Psoas muscle (tissue), 8 donors: Measurements from ENCODE around the gene METTL23. TPM values are rescaled to one million over a fixed set of nuclear protein-coding genes. Genes with fewer than 3 reads are reported as not detected.
A peak's percentile ranks its signal among the peaks of the same experiment; 100 is the strongest.

Experiments
- ATAC-seq, 4 donors: fragments of 200-7000 bp; cut with Tn5 transposase; one replicate each; pipeline ENCODE4 v1.9.1; 2020; ENCODE audit warnings: moderate library complexity in 3 of 4, mild to moderate bottlenecking in 2 of 4
- DNase-seq, 2 donors: peaks; one replicate each; pipeline ENCODE4 v3.0.0-alpha.2; 2020
- H3K27ac ChIP-seq: fragments of 200-600 bp; one replicate; pipeline ENCODE4 v1.8.0; 2022
- H3K27me3 ChIP-seq, 3 donors: fragments of 200-600 bp in 1 of 3; one replicate each; pipeline versions ENCODE4 v1.6.1 to v1.8.0; 2013 to 2022; ENCODE audit warnings: low read length in 2 of 3, mild to moderate bottlenecking in 2 of 3, moderate library complexity in 1 of 3; ENCODE audit not compliant: insufficient read depth in 3 of 3
- H3K36me3 ChIP-seq, 2 donors: fragments of 200-600 bp in 1 of 2; one replicate each; pipeline versions ENCODE4 v1.6.1 to v1.8.0; 2013 to 2022; ENCODE audit warnings: low read depth in 1 of 2, mild to moderate bottlenecking in 1 of 2, moderate library complexity in 1 of 2; ENCODE audit not compliant: insufficient read depth in 1 of 2
- H3K4me1 ChIP-seq: fragments of 200-600 bp; one replicate; pipeline ENCODE4 v1.8.0; 2022
- H3K4me3 ChIP-seq: fragments of 200-600 bp; one replicate; pipeline ENCODE4 v1.8.0; 2022; ENCODE audit warnings: mild to moderate bottlenecking
- H3K9me3 ChIP-seq: fragments of 200-600 bp; one replicate; pipeline ENCODE4 v1.8.0; 2022
- WGBS, 3 donors: extraction: QIAGEN DNeasy Blood & Tissue Kit; methylation state at CpG; one replicate each; pipeline versions ENCODE4 v1.1.6 to v1.1.7; 2013; 5-methylcytosine and 5-hydroxymethylcytosine counted together
- intact Hi-C, 2 donors: fragments of 100-400 bp; cut with DNase I; formaldehyde crosslinking; loops; one replicate each; pipeline versions ENCODE4 v1.11.0 to v1.14.2; 2022
- polyA plus RNA-seq, 3 donors: library from polyadenylated mRNA; stranded (reverse); fragments of 200-250 nt; gene quantifications; one replicate each; pipeline ENCODE4 v1.2.3, GENCODE V29; 2013
- total RNA-seq, 4 donors: library from RNA; stranded (reverse); fragmentation: NEBNext Ultra II Directional in 2 of 4; extraction: Animal tissue kit (Norgen Biotek cat#: 25700) in 2 of 4; gene quantifications; one replicate each; pipeline versions ENCODE4 v1.2.1 to v1.2.4, GENCODE V29; 2021 to 2023
- TF ChIP-seq, protein P1 (sequence below): fragments of 200-600 bp; IDR thresholded peaks from one replicate; pipeline ENCODE4 v1.8.0; 2022; ENCODE audit warnings: antibody characterized with exemption
- donor health status: healthy with polysubstance abuse.
- donor health status: DM: no; HTN: no; CAD: no; lungs with moderate emphysema.
- donor health status: Bipolar disorder and iron deficiency.
- donor health status: healthy.
- donor health status: DM: yes; HTN: yes; CAD: no.
- donor health status: DM: no; HTN: no; CAD: no.
- donor health status: DM: no; HTN: no; CAD: no.
- donor health status: DM: yes; HTN: yes; CAD: no.

METTL23 gene
- total and polyA plus RNA-seq, 7 donors: 19.0 to 54.0 (median 27.0) TPM

DNA sequence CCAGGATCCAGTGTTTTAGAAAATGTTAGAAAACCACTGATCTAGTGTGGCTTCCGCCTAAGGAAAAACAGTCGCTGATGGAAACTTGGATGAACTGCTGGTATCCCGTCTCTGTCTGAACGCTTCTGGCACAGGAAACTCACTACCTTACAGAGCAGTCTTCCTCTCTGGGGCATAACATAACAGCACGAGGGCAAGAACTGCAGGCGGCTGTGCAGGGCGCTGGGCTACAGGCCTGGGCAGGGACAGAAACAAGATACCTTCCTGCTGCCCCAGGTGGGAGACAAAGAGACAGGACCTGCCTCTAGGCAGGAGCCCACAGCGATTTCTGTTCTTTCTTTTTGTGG, 26.4 kb upstream of the METTL23 start:
- intact Hi-C loops: no loop called here
- Histone ChIP-seq H3K4me3 (peak overlapping the region; percentile 66), H3K27me3 (no peaks in the 10 kb centered on the region), H3K36me3 (no peaks in the 10 kb centered on the region), H3K9me3 (no peaks in the 10 kb centered on the region), H3K4me1 (peaks cover 52% of the 10 kb centered on the region), H3K27ac (peak overlapping the region; percentile 97)
- ATAC-seq: peak; percentile 51 to 73 (median 64)
- DNase-seq: no peak
- TF ChIP-seq, protein P1, sequence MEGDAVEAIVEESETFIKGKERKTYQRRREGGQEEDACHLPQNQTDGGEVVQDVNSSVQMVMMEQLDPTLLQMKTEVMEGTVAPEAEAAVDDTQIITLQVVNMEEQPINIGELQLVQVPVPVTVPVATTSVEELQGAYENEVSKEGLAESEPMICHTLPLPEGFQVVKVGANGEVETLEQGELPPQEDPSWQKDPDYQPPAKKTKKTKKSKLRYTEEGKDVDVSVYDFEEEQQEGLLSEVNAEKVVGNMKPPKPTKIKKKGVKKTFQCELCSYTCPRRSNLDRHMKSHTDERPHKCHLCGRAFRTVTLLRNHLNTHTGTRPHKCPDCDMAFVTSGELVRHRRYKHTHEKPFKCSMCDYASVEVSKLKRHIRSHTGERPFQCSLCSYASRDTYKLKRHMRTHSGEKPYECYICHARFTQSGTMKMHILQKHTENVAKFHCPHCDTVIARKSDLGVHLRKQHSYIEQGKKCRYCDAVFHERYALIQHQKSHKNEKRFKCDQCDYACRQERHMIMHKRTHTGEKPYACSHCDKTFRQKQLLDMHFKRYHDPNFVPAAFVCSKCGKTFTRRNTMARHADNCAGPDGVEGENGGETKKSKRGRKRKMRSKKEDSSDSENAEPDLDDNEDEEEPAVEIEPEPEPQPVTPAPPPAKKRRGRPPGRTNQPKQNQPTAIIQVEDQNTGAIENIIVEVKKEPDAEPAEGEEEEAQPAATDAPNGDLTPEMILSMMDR: no peak
- 13 to 18% (median 13%) methylated on average over 8 of the region's 8 CpGs for WGBS, 3 donors

DNA sequence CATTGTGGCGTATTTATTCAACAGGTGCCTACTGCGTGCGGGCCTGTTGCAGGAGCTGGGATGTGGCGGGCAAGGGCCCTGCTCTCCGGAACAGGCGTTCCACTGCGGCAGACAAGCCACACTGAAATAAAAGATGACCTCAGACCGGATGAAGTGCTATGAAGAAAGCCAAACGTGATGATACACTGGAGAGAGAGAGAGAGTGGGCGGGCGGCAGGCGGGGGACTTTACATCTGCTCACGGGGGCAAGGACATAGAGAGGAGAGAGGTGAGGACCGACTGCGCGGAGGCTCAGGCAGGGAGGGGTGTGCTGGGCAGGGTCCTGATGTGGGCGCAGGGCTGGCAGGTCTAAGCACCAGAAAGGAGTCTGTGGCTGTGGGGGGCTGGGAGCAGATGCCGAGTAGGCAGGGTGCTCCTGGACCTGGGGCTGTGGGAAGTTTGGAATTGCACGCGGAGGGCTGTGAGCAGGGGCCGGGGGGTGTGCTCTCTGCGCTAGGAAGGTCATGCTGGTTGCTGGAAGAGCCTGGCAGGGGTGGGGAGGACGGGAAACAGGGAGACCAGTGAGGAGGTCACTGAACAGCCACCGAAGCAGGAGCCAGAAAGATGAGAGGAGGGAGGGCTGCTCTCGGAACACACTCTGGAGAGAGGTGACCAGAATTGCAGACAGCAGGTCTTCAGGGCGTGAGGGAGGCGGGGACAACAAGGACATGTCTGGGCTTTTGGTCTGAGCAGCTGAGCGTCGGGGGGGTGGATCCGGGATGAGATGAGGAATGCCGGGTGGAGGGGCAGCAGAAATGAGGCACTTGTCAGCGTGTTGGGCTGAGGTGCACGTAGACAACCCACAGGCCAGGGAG, 25.8 kb upstream of the METTL23 start:
- DNase-seq (peak; percentile 75 to 87), ATAC-seq (peak; percentile 86 to 92 (median 90))
- H3K27me3 ChIP-seq: no peaks in the 10 kb centered on the region
- intact Hi-C loops: no loop called here
- H3K4me3 ChIP-seq: peak overlapping the region; percentile 66
- H3K9me3 ChIP-seq: no peaks in the 10 kb centered on the region
- H3K36me3 ChIP-seq: no peaks in the 10 kb centered on the region
- peaks cover 47% of the 10 kb centered on the region for H3K4me1 ChIP-seq
- peak overlapping the region; percentile 97 for H3K27ac ChIP-seq
- WGBS, 3 donors: 9 to 19% (median 14%) methylated on average over 33 of the region's 33 CpGs
- TF ChIP-seq, protein P1: no peak

DNA sequence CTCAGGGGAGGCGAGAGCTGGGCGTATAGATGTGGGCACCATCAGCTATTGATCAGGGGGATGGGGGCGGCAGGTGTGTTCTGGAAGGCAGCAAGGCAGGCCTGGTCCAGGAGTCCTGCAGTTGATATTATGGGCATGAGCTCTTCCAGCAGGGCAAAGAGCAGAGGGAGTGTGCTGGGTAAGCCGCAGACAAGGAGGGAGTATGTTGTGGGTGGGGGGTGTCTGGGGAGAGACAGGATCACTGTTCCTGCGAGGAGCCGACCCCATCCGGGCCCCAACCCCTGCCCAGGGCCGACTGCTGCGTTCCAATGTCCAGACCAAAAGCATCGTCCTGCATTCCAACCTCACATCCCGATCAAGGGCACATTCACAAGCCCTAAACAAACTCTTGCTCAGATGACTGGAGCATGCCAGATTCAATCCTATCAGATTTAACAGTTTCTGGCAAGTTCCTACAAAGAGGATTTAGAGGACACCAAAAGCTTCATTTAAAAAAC, 25.1 kb upstream of the METTL23 start:
- H3K27me3 ChIP-seq: no peaks in the 10 kb centered on the region
- DNase-seq (no peak), ATAC-seq (no peak)
- TF ChIP-seq, protein P1: no peak
- no peaks in the 10 kb centered on the region for H3K36me3 ChIP-seq
- intact Hi-C loops: no loop called here
- peak overlapping the region; percentile 66 for H3K4me3 ChIP-seq
- peak overlapping the region; percentile 97 for H3K27ac ChIP-seq
- no peaks in the 10 kb centered on the region for H3K9me3 ChIP-seq
- H3K4me1 ChIP-seq: peaks cover 42% of the 10 kb centered on the region
- 52 to 67% (median 53%) methylated on average over 11 of the region's 11 CpGs for WGBS, 3 donors

DNA sequence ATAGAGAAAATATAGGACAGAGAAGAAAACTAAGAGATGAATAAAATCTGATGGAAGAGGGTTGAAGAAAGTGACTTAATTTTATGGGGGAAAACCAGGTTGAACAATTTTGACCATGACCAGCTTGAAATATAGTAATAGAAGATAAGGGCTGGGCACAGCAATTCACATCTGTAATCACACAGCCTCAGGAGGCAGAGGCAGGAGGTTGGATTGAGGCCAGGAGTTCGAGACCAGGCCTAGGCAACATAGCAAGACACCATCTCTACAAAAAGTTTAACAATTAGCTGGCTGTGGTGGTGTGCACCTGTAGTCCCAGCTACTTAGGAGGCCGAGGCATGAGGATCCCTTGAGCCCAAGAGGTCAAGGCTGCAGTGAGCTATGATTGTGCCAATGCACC, 24.6 kb upstream of the METTL23 start:
- DNase-seq: no peak
- H3K27me3 ChIP-seq: no peaks in the 10 kb centered on the region
- peak overlapping the region; percentile 97 for H3K27ac ChIP-seq
- 55 to 74% (median 69%) methylated on average over 2 of the region's 2 CpGs for WGBS, 3 donors
- ATAC-seq: no peak
- no peaks in the 10 kb centered on the region for H3K36me3 ChIP-seq
- TF ChIP-seq, protein P1: no peak
- intact Hi-C loops: no loop called here
- H3K4me1 ChIP-seq: peaks cover 42% of the 10 kb centered on the region
- no peaks in the 10 kb centered on the region for H3K9me3 ChIP-seq
- no peak overlapping the region for H3K4me3 ChIP-seq
